Loucy (cell line): ENCODE results near the gene PROZ.

ENCODE experiments used
- H2AFZ ChIP-seq: fragments of 200-600 bp; sonication (generic); 2 replicates; pipeline ENCODE4 v1.6.0; 2016; ENCODE audit warnings: antibody characterized with exemption, mild to moderate bottlenecking, low read length, moderate library complexity
- H3F3A ChIP-seq: fragments of 200-600 bp; 2 replicates; pipeline ENCODE4 v1.6.0; 2016; ENCODE audit warnings: antibody characterized with exemption, low read depth, mild to moderate bottlenecking
- H3K27me3 ChIP-seq: fragments of 200-600 bp; sonication (generic); 2 replicates; pipeline ENCODE4 v1.6.1; 2014; ENCODE audit warnings: low read length, mild to moderate bottlenecking; ENCODE audit not compliant: insufficient read depth, poor library complexity, severe bottlenecking
- H3K36me3 ChIP-seq: fragments of 200-600 bp; sonication (generic); 2 replicates; pipeline ENCODE4 v1.6.1; 2016; ENCODE audit warnings: low read length; ENCODE audit not compliant: insufficient read depth
- H3K4me1 ChIP-seq: fragments of 200-600 bp; sonication (generic); 2 replicates; pipeline ENCODE4 v1.5.1; 2014; ENCODE audit warnings: low read length, mild to moderate bottlenecking; ENCODE audit not compliant: insufficient read depth, poor library complexity, severe bottlenecking
- H3K4me2 ChIP-seq: fragments of 200-600 bp; sonication (generic); 2 replicates; pipeline ENCODE4 v1.6.0; 2014; ENCODE audit warnings: antibody characterized with exemption, low read length, low read depth, mild to moderate bottlenecking; ENCODE audit not compliant: poor library complexity, severe bottlenecking
- H3K4me3 ChIP-seq: fragments of 200-600 bp; sonication (generic); 2 replicates; pipeline ENCODE4 v1.5.1; 2014; ENCODE audit warnings: low read length, mild to moderate bottlenecking, mixed read lengths; ENCODE audit not compliant: poor library complexity, severe bottlenecking
- H3K79me2 ChIP-seq: fragments of 200-600 bp; sonication (generic); 2 replicates; pipeline ENCODE4 v1.6.1; 2014; ENCODE audit warnings: low read length; ENCODE audit not compliant: insufficient read depth
- H3K9ac ChIP-seq: fragments of 200-600 bp; sonication (generic); 2 replicates; pipeline ENCODE4 v1.6.0; 2014; ENCODE audit warnings: mild to moderate bottlenecking, low read depth, low read length, moderate library complexity; ENCODE audit not compliant: poor library complexity, severe bottlenecking
- H3K9me2 ChIP-seq: fragments of 200-600 bp; sonication (generic); replicated peaks from 2 replicates; pipeline ENCODE4 v1.6.1; 2016; ENCODE audit warnings: low read depth, low read length, mixed read lengths
- H3K9me3 ChIP-seq: fragments of 200-600 bp; sonication (generic); 2 replicates; pipeline ENCODE4 v1.6.1; 2014; ENCODE audit warnings: mild to moderate bottlenecking, antibody characterized with exemption, low read length, low read depth; ENCODE audit not compliant: insufficient read depth
- H4K20me1 ChIP-seq: fragments of 200-600 bp; sonication (generic); 2 replicates; pipeline ENCODE4 v1.6.0; 2014; ENCODE audit warnings: antibody characterized with exemption, low read length, mild to moderate bottlenecking; ENCODE audit not compliant: insufficient read depth, poor library complexity, severe bottlenecking
- CTCF ChIP-seq: fragments of 200-600 bp; sonication (generic); conservative IDR thresholded peaks from 2 replicates; pipeline ENCODE4 v1.5.1; 2014; ENCODE audit warnings: mild to moderate bottlenecking, antibody characterized with exemption, low read length
- EZH2phosphoT487 ChIP-seq: fragments of 200-600 bp; IDR thresholded peaks from 2 replicates; pipeline ENCODE4 v1.6.1; 2018; ENCODE audit warnings: antibody characterized with exemption, mild to moderate bottlenecking, moderate library complexity, borderline replicate concordance

The PROZ gene

GRCh38 chr13:113124211-113124970 lies 34.1 kb upstream of the PROZ start:
- Histone ChIP-seq H3K36me3 (no peaks in the 10 kb centered on the region), H3K4me2 (no peak overlapping the region), H4K20me1 (no peaks in the 10 kb centered on the region), H3K27me3 (no peaks in the 10 kb centered on the region), H3K9me2 (no peaks in the 10 kb centered on the region), H2AFZ (no peak overlapping the region), H3K79me2 (no peaks in the 10 kb centered on the region), H3K9me3 (no peaks in the 10 kb centered on the region), H3K4me1 (no peaks in the 10 kb centered on the region), H3K4me3 (no peak overlapping the region), H3K9ac (no peak overlapping the region), H3F3A (no peaks in the 10 kb centered on the region)
- TF ChIP-seq CTCF (no peak), EZH2phosphoT487 (no peak)

GRCh38 chr13:113125506-113126264 lies 32.8 kb upstream of the PROZ start:
- Histone ChIP-seq H2AFZ (no peak overlapping the region), H3K9me2 (no peaks in the 10 kb centered on the region), H3K4me3 (no peak overlapping the region), H3K4me2 (no peak overlapping the region), H3K27me3 (no peaks in the 10 kb centered on the region), H3K79me2 (no peaks in the 10 kb centered on the region), H3F3A (no peaks in the 10 kb centered on the region), H3K4me1 (no peaks in the 10 kb centered on the region), H3K36me3 (no peaks in the 10 kb centered on the region), H3K9me3 (no peaks in the 10 kb centered on the region), H4K20me1 (no peaks in the 10 kb centered on the region), H3K9ac (no peak overlapping the region)
- TF ChIP-seq CTCF (no peak), EZH2phosphoT487 (no peak)

DNA sequence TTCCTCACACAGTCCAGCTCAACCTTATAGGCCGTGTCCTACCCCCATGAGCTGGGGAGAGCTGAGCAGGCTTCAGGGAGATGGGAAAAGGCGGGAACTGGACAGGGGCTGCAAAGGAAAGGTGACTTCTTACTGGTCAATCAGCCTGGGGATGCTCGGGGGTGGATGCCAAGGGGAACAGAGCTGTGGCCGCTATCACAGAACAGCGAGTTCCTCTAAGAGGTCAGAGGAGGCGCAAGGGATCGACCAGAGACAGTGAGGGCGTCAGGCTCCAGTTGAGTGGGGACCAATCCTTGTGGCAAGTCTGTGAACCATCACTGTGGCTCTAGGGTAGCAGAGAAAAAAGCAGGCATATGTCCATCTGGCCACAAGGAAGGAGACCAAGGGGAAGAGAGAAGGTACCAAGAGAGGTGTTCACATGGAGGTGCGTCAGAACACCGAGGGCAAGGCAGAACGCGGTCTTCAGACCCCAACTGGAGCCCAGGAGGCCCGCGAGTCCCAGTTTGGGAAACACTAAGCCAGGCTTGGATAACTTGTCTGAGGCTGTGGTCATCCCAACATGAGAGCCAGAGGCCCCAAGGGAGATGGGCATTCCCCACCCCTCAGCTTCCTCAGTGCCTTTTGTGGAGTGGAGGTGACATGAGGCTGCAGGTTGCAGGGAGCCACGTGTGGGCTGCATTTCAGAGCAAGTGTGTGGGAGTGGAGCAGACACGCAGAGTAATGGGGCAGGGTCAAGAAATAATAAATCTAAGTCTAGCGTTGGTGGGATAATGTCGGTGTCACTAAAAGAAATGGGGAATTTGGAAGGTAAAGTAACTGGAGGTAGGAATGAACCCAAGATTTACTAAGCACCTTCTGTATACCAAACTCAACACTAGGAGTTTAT lies 31.9 kb upstream of the PROZ start:
- Histone ChIP-seq H3K4me1 (no peaks in the 10 kb centered on the region), H3F3A (no peaks in the 10 kb centered on the region), H3K9ac (no peak overlapping the region), H3K27me3 (no peaks in the 10 kb centered on the region), H3K4me3 (no peak overlapping the region), H3K9me3 (no peaks in the 10 kb centered on the region), H2AFZ (no peak overlapping the region), H3K4me2 (no peak overlapping the region), H4K20me1 (no peaks in the 10 kb centered on the region), H3K36me3 (no peaks in the 10 kb centered on the region), H3K79me2 (no peaks in the 10 kb centered on the region), H3K9me2 (no peaks in the 10 kb centered on the region)
- no peak for TF ChIP-seq EZH2phosphoT487
- no peak for TF ChIP-seq CTCF
